Activated CD8-positive, alpha-beta T cell treated with anti-CD3 and anti-CD28 coated beads, Interleukin-2, amount 10 ng/mL, durations not matched to agents 7 days and 5 days (primary cell): Measurements from ENCODE around the gene PGAP6. TPM values are rescaled to one million over a fixed set of nuclear protein-coding genes. Genes with fewer than 3 reads are reported as not detected.
A peak's percentile ranks its signal among the peaks of the same experiment; 100 is the strongest.
"Not testable (repeated sequence)": the region's sequence is repeated elsewhere in the genome, so short reads cannot be mapped to it uniquely, and the experiment has no call there.

Source experiments
- ATAC-seq: fragments of 150-1000 bp; cut with Tn5 transposase; one replicate; pipeline ENCODE4 v1.10.0; 2021; ENCODE audit warnings: moderate library complexity
- CTCF ChIA-PET: fragments of 350-600 bp; sonication (Branson Sonifier 250); formaldehyde crosslinking; loops from one replicate; lab custom pipeline; 2021; ENCODE audit warnings: antibody characterized with exemption; lab: Charles Lee
- POLR2A ChIA-PET: fragments of 350-600 bp; sonication (Branson Sonifier 250); formaldehyde crosslinking; loops from one replicate; lab custom pipeline; 2021; ENCODE audit warnings: antibody characterized with exemption; lab: Charles Lee
- DNase-seq: peaks from one replicate; pipeline ENCODE4 v3.0.0-alpha.2; 2020
- H3K27ac Mint-ChIP-seq: one replicate; pipeline ENCODE4 v1.8.0; 2021; ENCODE audit warnings: mild to moderate bottlenecking, mixed read lengths
- H3K27me3 Mint-ChIP-seq: one replicate; pipeline ENCODE4 v1.8.0; 2021; ENCODE audit warnings: low read depth, mixed read lengths
- H3K36me3 Mint-ChIP-seq: one replicate; pipeline ENCODE4 v1.8.0; 2021; ENCODE audit warnings: low read depth, mixed read lengths
- H3K4me1 Mint-ChIP-seq: one replicate; pipeline ENCODE4 v1.8.0; 2021; ENCODE audit warnings: low read depth, mixed read lengths
- H3K4me3 Mint-ChIP-seq: one replicate; pipeline ENCODE4 v1.8.0; 2021; ENCODE audit warnings: mild to moderate bottlenecking, mixed read lengths
- H3K9me3 Mint-ChIP-seq: one replicate; pipeline ENCODE4 v1.8.0; 2022; ENCODE audit warnings: mixed read lengths; ENCODE audit not compliant: insufficient read depth
- total RNA-seq, 2 experiments: library from RNA; stranded (reverse); gene quantifications; one replicate each; pipeline ENCODE4 v1.2.3, GENCODE V29; 2021

PGAP6 gene
- total RNA-seq, 2 experiments from 2014 or later, result 80.6 to 85.8 TPM

GRCh38 chr16:399340-400019 is 17.7 kb upstream of the PGAP6 start:
- ATAC-seq (no peak), DNase-seq (no peak)
- POLR2A ChIA-PET, result no interaction called here
- Mint-ChIP-seq H3K4me3 (peak overlapping the region; percentile 84), H3K27me3 (peaks cover 14% of the 10 kb centered on the region), H3K27ac (no peak overlapping the region), H3K4me1 (peaks cover 21% of the 10 kb centered on the region), H3K9me3 (no peaks in the 10 kb centered on the region), H3K36me3 (no peaks in the 10 kb centered on the region)
- CTCF ChIA-PET, result no interaction called here

DNA sequence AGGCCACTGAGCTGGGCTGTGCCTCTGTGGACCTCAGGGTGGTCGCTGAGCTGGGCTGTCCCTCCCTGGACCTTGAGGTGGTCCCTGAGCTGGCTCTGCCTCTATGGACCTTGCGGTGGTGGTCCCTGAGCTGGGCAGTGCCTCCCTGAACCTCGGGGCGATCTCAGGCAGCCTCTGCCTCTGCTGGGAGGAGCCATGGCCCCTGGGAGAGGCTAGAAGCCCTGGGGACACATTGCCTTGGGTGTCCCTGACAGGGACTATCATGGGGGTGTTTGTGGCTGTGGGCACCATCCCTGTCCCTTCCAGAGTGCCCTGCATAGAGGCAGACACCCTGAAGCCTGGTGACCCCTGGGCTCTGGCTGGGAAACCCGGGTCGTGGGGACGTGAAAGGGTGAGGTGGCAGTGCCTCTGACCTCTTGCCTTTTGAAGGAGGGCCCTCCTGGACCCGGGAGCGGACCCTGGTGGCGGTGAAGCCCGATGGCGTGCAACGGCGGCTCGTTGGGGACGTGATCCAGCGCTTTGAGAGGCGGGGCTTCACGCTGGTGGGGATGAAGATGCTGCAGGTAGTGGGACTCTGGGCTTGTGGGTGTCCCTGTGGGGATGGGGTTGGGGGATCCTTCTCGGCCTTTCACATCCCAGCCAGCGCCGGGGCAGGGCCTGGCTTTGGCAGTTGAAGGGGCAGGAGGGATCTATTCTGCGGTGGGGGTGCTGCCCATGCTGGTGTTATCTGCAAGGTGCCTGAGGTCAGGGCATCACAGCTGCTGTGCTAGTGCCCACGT is 17.0 kb upstream of the PGAP6 start:
- peaks cover 14% of the 10 kb centered on the region for H3K27me3 Mint-ChIP-seq
- POLR2A ChIA-PET, result no interaction called here
- H3K36me3 Mint-ChIP-seq, result no peaks in the 10 kb centered on the region
- no peak for DNase-seq
- ATAC-seq, result no peak
- no peaks in the 10 kb centered on the region for H3K9me3 Mint-ChIP-seq
- CTCF ChIA-PET, result no interaction called here
- peak overlapping the region; percentile 52 for H3K4me3 Mint-ChIP-seq
- H3K27ac Mint-ChIP-seq, result no peak overlapping the region
- peaks cover 21% of the 10 kb centered on the region for H3K4me1 Mint-ChIP-seq

DNA sequence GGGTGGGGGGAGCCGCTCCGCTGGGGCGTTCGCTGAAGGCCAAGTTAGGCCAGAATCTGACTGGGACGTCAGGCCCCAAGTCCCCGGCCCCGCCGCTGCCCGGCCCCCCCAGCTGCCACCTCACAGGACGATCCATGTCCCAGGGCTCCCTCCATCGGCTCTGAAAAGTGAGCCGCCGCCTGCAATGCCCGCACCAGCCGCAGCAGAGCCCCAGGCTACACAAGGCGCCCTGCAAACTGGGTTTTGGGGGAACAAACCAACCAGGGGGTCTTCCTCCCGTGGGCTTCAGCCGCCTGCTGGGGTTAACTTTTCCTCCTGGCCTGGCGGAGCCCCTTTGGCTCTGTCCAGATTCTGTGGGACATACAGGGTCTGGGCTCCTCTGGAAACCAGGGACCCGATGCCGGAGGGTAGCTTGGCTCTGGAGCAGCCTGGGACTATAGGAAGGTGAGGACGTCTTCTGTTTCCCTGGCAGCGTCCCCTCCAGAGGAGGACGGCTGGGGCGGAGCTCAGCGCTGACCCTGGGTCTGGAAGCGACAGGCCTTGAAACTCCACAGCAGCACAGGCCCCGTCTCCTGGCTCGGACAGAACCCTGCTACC is 16.1 kb upstream of the PGAP6 start:
- Mint-ChIP-seq H3K9me3 (no peaks in the 10 kb centered on the region), H3K36me3 (no peaks in the 10 kb centered on the region), H3K27me3 (peaks cover 14% of the 10 kb centered on the region), H3K4me1 (peaks cover 23% of the 10 kb centered on the region), H3K27ac (no peak overlapping the region), H3K4me3 (peak overlapping the region; percentile 52)
- CTCF ChIA-PET, result no interaction called here
- DNase-seq (no peak), ATAC-seq (no peak)
- POLR2A ChIA-PET, result no interaction called here

GRCh38 chr16:397135-397661 is 15.4 kb upstream of the PGAP6 start, which contains the start of gene NME4:
NME4 (plus strand) TSS chr16:397199; CDS start chr16:397223, 24 bp downstream.
- CTCF ChIA-PET, result no interaction called here
- H3K27ac Mint-ChIP-seq, result no peak within 1 kb of the TSS

GRCh38 chr16:396605-397004 is 14.8 kb upstream of the PGAP6 start:
- Mint-ChIP-seq H3K4me1 (peaks cover 31% of the 10 kb centered on the region), H3K36me3 (no peaks in the 10 kb centered on the region), H3K27me3 (peaks cover 14% of the 10 kb centered on the region), H3K27ac (no peak overlapping the region), H3K4me3 (peak overlapping the region; percentile 60), H3K9me3 (no peaks in the 10 kb centered on the region)
- ChIA-PET CTCF (no interaction called here), POLR2A (no interaction called here)
- DNase-seq (no peak), ATAC-seq (no peak)

More at GRCh38 chr16:397135-397661, 15.4 kb upstream of the PGAP6 start, which contains the start of gene NME4:
- POLR2A ChIA-PET, result no interaction called here
- Mint-ChIP-seq H3K36me3 (no peaks in the 10 kb centered on the region), H3K9me3 (no peaks in the 10 kb centered on the region), H3K27me3 (peaks cover 14% of the 10 kb centered on the region), H3K4me3 (peak within 1 kb of the TSS; percentile 60), H3K4me1 (peaks cover 27% of the 10 kb centered on the region)
- no peak for ATAC-seq
- no peak for DNase-seq

DNA sequence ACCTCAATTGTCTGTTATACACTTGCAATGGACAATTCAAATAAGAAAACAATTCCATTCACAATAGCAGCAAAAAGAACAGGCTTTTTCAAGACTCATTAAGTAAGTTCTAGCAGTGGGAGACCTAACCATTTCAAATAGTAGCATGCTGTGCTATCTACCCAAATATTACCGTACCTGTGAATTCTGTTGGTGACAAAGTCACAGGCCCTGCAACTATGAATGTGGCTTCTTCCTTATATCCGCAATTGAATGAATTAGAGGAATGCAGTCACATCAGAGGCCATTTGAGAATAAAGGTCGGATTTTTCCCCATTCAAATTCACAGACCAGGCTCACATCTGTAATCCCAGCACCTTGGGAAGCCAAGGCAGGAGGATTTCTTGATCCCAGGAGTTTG is 14.4 kb upstream of the PGAP6 start:
- POLR2A ChIA-PET, result no interaction called here
- no peak overlapping the region for H3K4me3 Mint-ChIP-seq

DNA sequence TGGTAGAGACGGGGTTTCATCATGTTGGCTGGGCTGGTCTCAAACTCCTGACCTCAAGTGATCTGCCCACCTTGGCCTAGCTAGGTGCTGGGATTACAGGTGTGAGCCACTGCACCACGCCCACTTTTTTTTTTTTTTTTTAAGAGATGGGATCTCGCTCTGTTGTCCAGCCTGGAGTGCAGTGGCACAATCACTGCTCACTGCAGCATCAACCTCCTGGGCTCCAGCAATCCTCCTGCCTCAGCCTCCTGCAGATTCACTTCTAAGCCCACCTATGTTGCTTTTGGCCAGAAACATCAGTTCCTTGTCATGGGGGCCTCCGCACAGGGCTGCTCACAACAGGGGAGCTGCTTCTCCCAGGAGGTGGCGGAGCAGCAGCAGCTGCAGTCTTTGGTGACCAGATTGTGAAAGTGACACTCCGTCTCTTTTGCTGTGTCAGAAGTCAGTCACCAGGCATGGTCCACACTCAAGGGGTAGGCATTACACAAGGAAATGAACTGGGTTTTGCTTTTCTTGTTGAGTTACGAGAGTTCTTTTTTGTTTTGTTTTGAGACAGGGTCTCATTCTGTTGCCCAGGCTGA is 10.8 kb upstream of the PGAP6 start:
- H3K4me1 Mint-ChIP-seq, result peaks cover 21% of the 10 kb centered on the region
- peaks cover 8% of the 10 kb centered on the region for H3K27me3 Mint-ChIP-seq
- no peak for ATAC-seq
- no peaks in the 10 kb centered on the region for H3K36me3 Mint-ChIP-seq
- H3K9me3 Mint-ChIP-seq, result no peaks in the 10 kb centered on the region
- no peak for DNase-seq
- no peak overlapping the region for H3K4me3 Mint-ChIP-seq
- ChIA-PET CTCF (interaction anchor here (1.0 to 2.5 kb wide), 5 partner anchors 9 to 103 kb away, joined by 3 to 10 read pairs (median 7); partner anchors contain the start of genes DECR2 and MRPL28), POLR2A (interaction anchor here (1.8 kb wide), 1 partner anchor 9 kb away, joined by 6 read pairs; the partner anchor contains the start of gene DECR2)
- H3K27ac Mint-ChIP-seq, result no peak overlapping the region

More for the DNA sequence above, 14.4 kb upstream of the PGAP6 start:
- CTCF ChIA-PET, result no interaction called here
- Mint-ChIP-seq H3K27ac (no peak overlapping the region), H3K36me3 (no peaks in the 10 kb centered on the region), H3K27me3 (peaks cover 14% of the 10 kb centered on the region), H3K9me3 (no peaks in the 10 kb centered on the region), H3K4me1 (peaks cover 32% of the 10 kb centered on the region)
- ATAC-seq (no peak), DNase-seq (no peak)

DNA sequence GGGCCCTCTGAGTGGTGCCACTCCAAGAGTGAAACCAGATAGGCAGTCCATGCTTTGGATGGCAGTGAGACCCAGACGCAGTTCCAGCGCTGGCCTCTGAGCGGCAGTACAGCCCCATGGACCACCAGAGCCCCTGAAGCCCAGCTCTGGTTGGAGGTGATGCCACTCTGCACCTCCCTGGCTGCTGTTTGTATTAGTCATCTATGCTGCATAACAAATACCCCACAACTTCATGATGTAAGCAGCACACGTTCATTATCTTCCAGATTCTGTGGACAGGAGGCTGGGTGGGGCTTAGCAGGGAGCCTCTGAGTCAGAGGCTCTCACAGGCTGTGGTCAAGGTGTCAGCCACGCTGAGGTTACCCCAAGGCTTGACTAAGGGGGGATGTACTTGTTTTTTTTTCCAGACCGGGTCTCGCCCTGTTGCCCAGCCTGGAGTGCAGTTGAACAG is 10.1 kb upstream of the PGAP6 start:
- H3K36me3 Mint-ChIP-seq, result no peaks in the 10 kb centered on the region
- peaks cover 21% of the 10 kb centered on the region for H3K4me1 Mint-ChIP-seq
- H3K4me3 Mint-ChIP-seq, result no peak overlapping the region
- peak; percentile 88 for ATAC-seq
- ChIA-PET CTCF (interaction anchor here (0.6 to 2.5 kb wide), 6 partner anchors 9 to 103 kb away, joined by 3 to 10 read pairs (median 5); partner anchors contain the start of genes DECR2 and MRPL28), POLR2A (interaction anchor here (1.8 kb wide), 1 partner anchor 9 kb away, joined by 6 read pairs; the partner anchor contains the start of gene DECR2)
- H3K27me3 Mint-ChIP-seq, result peaks cover 8% of the 10 kb centered on the region
- H3K9me3 Mint-ChIP-seq, result no peaks in the 10 kb centered on the region
- peak; percentile 82 for DNase-seq
- peak overlapping the region; percentile 58 for H3K27ac Mint-ChIP-seq

DNA sequence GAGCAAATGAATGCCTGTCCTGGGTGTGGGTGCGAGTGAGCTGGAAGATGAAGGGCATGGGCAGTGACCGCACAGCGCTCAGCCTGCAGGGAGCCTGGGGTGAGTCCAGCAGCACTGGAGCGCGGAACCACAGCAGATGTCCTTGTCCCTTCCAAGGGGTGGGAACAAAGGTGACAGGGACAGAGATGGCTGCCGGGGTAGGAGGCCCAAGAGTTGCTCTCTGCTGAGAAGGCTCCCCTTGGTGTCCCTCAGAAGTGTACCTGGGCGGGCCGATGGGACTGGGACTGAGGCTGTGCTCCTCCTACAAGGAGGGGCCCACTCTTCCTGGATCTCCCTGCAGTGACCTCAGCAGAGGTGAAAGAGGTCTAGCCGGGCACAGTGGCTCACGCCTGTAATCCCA is 7.6 kb upstream of the PGAP6 start:
- H3K4me3 Mint-ChIP-seq, result no peak overlapping the region
- peaks cover 20% of the 10 kb centered on the region for H3K4me1 Mint-ChIP-seq
- no peaks in the 10 kb centered on the region for H3K27me3 Mint-ChIP-seq
- no peaks in the 10 kb centered on the region for H3K36me3 Mint-ChIP-seq
- ChIA-PET POLR2A (no interaction called here), CTCF (no interaction called here)
- DNase-seq (no peak), ATAC-seq (no peak)
- no peak overlapping the region for H3K27ac Mint-ChIP-seq
- H3K9me3 Mint-ChIP-seq, result no peaks in the 10 kb centered on the region

GRCh38 chr16:387761-388666 is 6.2 kb upstream of the PGAP6 start:
- DNase-seq, CTCF ChIA-PET, H3K27ac Mint-ChIP-seq, H3K4me3 Mint-ChIP-seq, H3K36me3 Mint-ChIP-seq, H3K9me3 Mint-ChIP-seq, POLR2A ChIA-PET, H3K27me3 Mint-ChIP-seq, ATAC-seq: not testable (repeated sequence)
- H3K4me1 Mint-ChIP-seq, result peaks cover 33% of the 10 kb centered on the region
